HEK293 (cell line): ENCODE data around the gene AKAP9.
A peak's percentile ranks its signal among the peaks of the same experiment; 100 is the strongest.

Experiments used
- HIC1 ChIP-seq: fragments of 450-650 bp; formaldehyde crosslinking; IDR thresholded peaks from 2 replicates; pipeline ENCODE4 v1.5.1; 2016; ENCODE audit warnings: missing biosample characterization, missing genetic modification characterization
- KLF9 ChIP-seq: fragments of 450-650 bp; formaldehyde crosslinking; IDR thresholded peaks from 2 replicates; pipeline ENCODE4 v1.5.1; 2016; ENCODE audit warnings: missing biosample characterization, missing genetic modification characterization, low read depth
- MYNN ChIP-seq: fragments of 450-650 bp; formaldehyde crosslinking; IDR thresholded peaks from 2 replicates; pipeline ENCODE4 v1.5.1; 2016; ENCODE audit warnings: missing biosample characterization, missing genetic modification characterization, borderline replicate concordance
- MZF1 ChIP-seq: fragments of 450-650 bp; formaldehyde crosslinking; IDR thresholded peaks from 2 replicates; pipeline ENCODE4 v1.5.1; 2017; ENCODE audit warnings: missing biosample characterization, missing genetic modification characterization, borderline replicate concordance
- PRDM4 ChIP-seq: fragments of 450-650 bp; formaldehyde crosslinking; IDR thresholded peaks from 2 replicates; pipeline ENCODE4 v1.5.1; 2017; ENCODE audit warnings: missing biosample characterization, missing genetic modification characterization
- PRDM6 ChIP-seq: fragments of 450-650 bp; formaldehyde crosslinking; IDR thresholded peaks from 2 replicates; pipeline ENCODE4 v1.5.1; 2017; ENCODE audit warnings: missing biosample characterization, missing genetic modification characterization
- SALL2 ChIP-seq: fragments of 450-650 bp; formaldehyde crosslinking; IDR thresholded peaks from 2 replicates; pipeline ENCODE4 v1.5.0; 2017; ENCODE audit warnings: missing biosample characterization, mild to moderate bottlenecking, missing genetic modification characterization, borderline replicate concordance
- SP2 ChIP-seq: fragments of 450-650 bp; formaldehyde crosslinking; IDR thresholded peaks from 2 replicates; pipeline ENCODE4 v1.5.1; 2016; ENCODE audit warnings: missing biosample characterization, missing genetic modification characterization
- YY1 ChIP-seq: fragments of 450-650 bp; formaldehyde crosslinking; IDR thresholded peaks from 2 replicates; pipeline ENCODE4 v1.5.1; 2018; ENCODE audit warnings: missing biosample characterization, missing genetic modification characterization
- ZBTB1 ChIP-seq: fragments of 450-650 bp; formaldehyde crosslinking; IDR thresholded peaks from 2 replicates; pipeline ENCODE4 v1.5.1; 2016; ENCODE audit warnings: missing biosample characterization, missing genetic modification characterization
- ZBTB20 ChIP-seq: fragments of 450-650 bp; formaldehyde crosslinking; IDR thresholded peaks from 2 replicates; pipeline ENCODE4 v1.5.1; 2016; ENCODE audit warnings: missing biosample characterization, missing genetic modification characterization
- ZEB2 ChIP-seq: fragments of 450-650 bp; formaldehyde crosslinking; IDR thresholded peaks from 2 replicates; pipeline ENCODE4 v1.5.1; 2016; ENCODE audit warnings: missing biosample characterization, missing genetic modification characterization
- ZFP37 ChIP-seq: fragments of 450-650 bp; formaldehyde crosslinking; IDR thresholded peaks from 2 replicates; pipeline ENCODE4 v1.5.1; 2016; ENCODE audit warnings: missing biosample characterization, missing genetic modification characterization
- ZNF132 ChIP-seq: fragments of 450-650 bp; formaldehyde crosslinking; IDR thresholded peaks from 2 replicates; pipeline ENCODE4 v1.5.1; 2017; ENCODE audit warnings: missing biosample characterization, missing genetic modification characterization, borderline replicate concordance
- ZNF155 ChIP-seq: fragments of 450-650 bp; formaldehyde crosslinking; IDR thresholded peaks from 2 replicates; pipeline ENCODE4 v1.5.1; 2016; ENCODE audit warnings: missing biosample characterization, missing genetic modification characterization
- ZNF239 ChIP-seq: fragments of 450-650 bp; formaldehyde crosslinking; IDR thresholded peaks from 2 replicates; pipeline ENCODE4 v1.5.1; 2016; ENCODE audit warnings: missing biosample characterization, missing genetic modification characterization
- ZNF366 ChIP-seq: fragments of 450-650 bp; formaldehyde crosslinking; conservative IDR thresholded peaks from 2 replicates; pipeline ENCODE4 v1.5.1; 2016; ENCODE audit warnings: missing biosample characterization, missing genetic modification characterization
- ZNF394 ChIP-seq: fragments of 450-650 bp; formaldehyde crosslinking; IDR thresholded peaks from 2 replicates; pipeline ENCODE4 v1.5.1; 2016; ENCODE audit warnings: missing biosample characterization, missing genetic modification characterization, mild to moderate bottlenecking, moderate library complexity, borderline replicate concordance
- ZNF473 ChIP-seq: fragments of 450-650 bp; formaldehyde crosslinking; IDR thresholded peaks from 2 replicates; pipeline ENCODE4 v1.5.1; 2017; ENCODE audit warnings: missing biosample characterization, missing genetic modification characterization
- ZNF48 ChIP-seq: fragments of 450-650 bp; formaldehyde crosslinking; IDR thresholded peaks from 2 replicates; pipeline ENCODE4 v1.5.1; 2016; ENCODE audit warnings: missing biosample characterization, missing genetic modification characterization
- ZNF560 ChIP-seq: fragments of 450-650 bp; formaldehyde crosslinking; IDR thresholded peaks from 2 replicates; pipeline ENCODE4 v1.5.1; 2017; ENCODE audit warnings: missing biosample characterization, missing genetic modification characterization, borderline replicate concordance
- ZNF610 ChIP-seq: fragments of 450-650 bp; formaldehyde crosslinking; IDR thresholded peaks from 2 replicates; pipeline ENCODE4 v1.5.1; 2016; ENCODE audit warnings: missing biosample characterization, missing genetic modification characterization, borderline replicate concordance
- ZNF629 ChIP-seq: fragments of 450-650 bp; formaldehyde crosslinking; IDR thresholded peaks from 2 replicates; pipeline ENCODE4 v1.5.1; 2017; ENCODE audit warnings: missing biosample characterization, missing genetic modification characterization
- ZNF639 ChIP-seq: fragments of 450-650 bp; formaldehyde crosslinking; IDR thresholded peaks from 2 replicates; pipeline ENCODE4 v1.5.1; 2016; ENCODE audit warnings: missing biosample characterization, missing genetic modification characterization
- ZNF658 ChIP-seq: fragments of 450-650 bp; formaldehyde crosslinking; IDR thresholded peaks from 2 replicates; pipeline ENCODE4; 2016; ENCODE audit warnings: missing biosample characterization, missing genetic modification characterization
- ZNF660 ChIP-seq: fragments of 450-650 bp; IDR thresholded peaks from 2 replicates; pipeline ENCODE4 v1.5.1; 2018; ENCODE audit warnings: missing biosample characterization, mild to moderate bottlenecking, missing genetic modification characterization
- ZNF701 ChIP-seq: fragments of 450-650 bp; formaldehyde crosslinking; IDR thresholded peaks from 2 replicates; pipeline ENCODE4 v1.5.1; 2016; ENCODE audit warnings: missing biosample characterization, missing genetic modification characterization
- ZNF768 ChIP-seq: fragments of 450-650 bp; formaldehyde crosslinking; IDR thresholded peaks from 2 replicates; pipeline ENCODE4 v1.5.1; 2018; ENCODE audit warnings: missing biosample characterization, mild to moderate bottlenecking, missing genetic modification characterization
- ZNF785 ChIP-seq: fragments of 450-650 bp; formaldehyde crosslinking; IDR thresholded peaks from 2 replicates; pipeline ENCODE4 v1.5.1; 2016; ENCODE audit warnings: missing biosample characterization, missing genetic modification characterization
- TF ChIP-seq, protein P1 (sequence below): fragments of 450-650 bp; formaldehyde crosslinking; IDR thresholded peaks from 2 replicates; pipeline ENCODE4 v1.5.1; 2016; ENCODE audit warnings: missing biosample characterization, missing genetic modification characterization
- TF ChIP-seq, protein P2 (sequence below): fragments of 450-650 bp; formaldehyde crosslinking; IDR thresholded peaks from 2 replicates; pipeline ENCODE4 v1.5.1; 2016; ENCODE audit warnings: missing biosample characterization, missing genetic modification characterization

The AKAP9 gene

GRCh38 chr7:92134271-92135051, 193.8 kb downstream of the AKAP9 start, which contains the start of gene CYP51A1 (continued):
- TF ChIP-seq, protein P1, sequence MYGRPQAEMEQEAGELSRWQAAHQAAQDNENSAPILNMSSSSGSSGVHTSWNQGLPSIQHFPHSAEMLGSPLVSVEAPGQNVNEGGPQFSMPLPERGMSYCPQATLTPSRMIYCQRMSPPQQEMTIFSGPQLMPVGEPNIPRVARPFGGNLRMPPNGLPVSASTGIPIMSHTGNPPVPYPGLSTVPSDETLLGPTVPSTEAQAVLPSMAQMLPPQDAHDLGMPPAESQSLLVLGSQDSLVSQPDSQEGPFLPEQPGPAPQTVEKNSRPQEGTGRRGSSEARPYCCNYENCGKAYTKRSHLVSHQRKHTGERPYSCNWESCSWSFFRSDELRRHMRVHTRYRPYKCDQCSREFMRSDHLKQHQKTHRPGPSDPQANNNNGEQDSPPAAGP (tag by site-specific recombination): peak; percentile 92
- TF ChIP-seq ZNF560 (tag by site-specific recombination): no peak
- peak; percentile 85 for TF ChIP-seq SP2
- no peak for TF ChIP-seq ZNF473 (tag by site-specific recombination)
- 0 out of 2 replicates have a peak, but pooled peaks have one; percentile 46 for TF ChIP-seq ZBTB1 (tag by site-specific recombination)
- peak; percentile 96 for TF ChIP-seq ZFP37 (tag by site-specific recombination)
- no peak for TF ChIP-seq ZNF132 (tag by site-specific recombination)
- no peak for TF ChIP-seq ZNF366
- TF ChIP-seq ZNF610 (tag by site-specific recombination): peak; percentile 83; the same call in 1 of the 2 replicates
- TF ChIP-seq ZNF239 (tag by site-specific recombination): no peak
- no peak for TF ChIP-seq ZNF48 (tag by site-specific recombination)
- no peak for TF ChIP-seq ZNF701 (tag by site-specific recombination)
- no peak for TF ChIP-seq SALL2
- peak; percentile 94 for TF ChIP-seq ZNF629 (tag by site-specific recombination)
- no peak for TF ChIP-seq ZNF768
- no peak for TF ChIP-seq ZNF785
- TF ChIP-seq YY1 (tag by site-specific recombination): 0 out of 2 replicates have a peak, but pooled peaks have one; percentile 12
- TF ChIP-seq ZNF639: no peak; the same call in 1 of the 2 replicates
- no peak; the same call in none of the 2 replicates for TF ChIP-seq HIC1 (tag by site-specific recombination)
- TF ChIP-seq KLF9: peak; percentile 84
- TF ChIP-seq ZNF660 (tag by site-specific recombination): peak; percentile 77; the same call in 1 of the 2 replicates
- TF ChIP-seq ZNF155 (tag by site-specific recombination): no peak
- TF ChIP-seq, protein P2, sequence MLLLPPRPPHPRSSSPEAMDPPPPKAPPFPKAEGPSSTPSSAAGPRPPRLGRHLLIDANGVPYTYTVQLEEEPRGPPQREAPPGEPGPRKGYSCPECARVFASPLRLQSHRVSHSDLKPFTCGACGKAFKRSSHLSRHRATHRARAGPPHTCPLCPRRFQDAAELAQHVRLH (tag by site-specific recombination): peak; percentile 62; the same call in 1 of the 2 replicates
- peak; percentile 83 for TF ChIP-seq ZBTB20 (tag by site-specific recombination)
- TF ChIP-seq PRDM6 (tag by site-specific recombination): peak; percentile 4; the same call in 1 of the 2 replicates
- TF ChIP-seq ZEB2 (tag by site-specific recombination): peak; percentile 96
- TF ChIP-seq MYNN: no peak
- TF ChIP-seq ZNF394 (tag by site-specific recombination): peak; percentile 78
- TF ChIP-seq MZF1 (tag by site-specific recombination): no peak
- TF ChIP-seq ZNF658: no peak
- peak; percentile 53; the same call in 1 of the 2 replicates for TF ChIP-seq PRDM4 (tag by site-specific recombination)
